HG02678 (cell line): ENCODE measurements around the gene MYH9.
"Not testable (repeated sequence)": the region's sequence is repeated elsewhere in the genome, so short reads cannot be mapped to it uniquely, and the experiment has no call there.

ENCODE experiments used
- ATAC-seq: cut with Tn5 transposase; IDR thresholded peaks from one replicate; pipeline ENCODE4 v1.9.1; 2021; ENCODE audit warnings: mild to moderate bottlenecking, moderate library complexity; ENCODE audit not compliant: unreplicated experiment

The MYH9 gene

GRCh38 chr22:36297568-36297967 is 90.2 kb downstream of the MYH9 start:
- no peak for ATAC-seq

- ATAC-seq = no peak
Measured at GRCh38 chr22:36296690-36297089, 91.1 kb downstream of the MYH9 start.

DNA sequence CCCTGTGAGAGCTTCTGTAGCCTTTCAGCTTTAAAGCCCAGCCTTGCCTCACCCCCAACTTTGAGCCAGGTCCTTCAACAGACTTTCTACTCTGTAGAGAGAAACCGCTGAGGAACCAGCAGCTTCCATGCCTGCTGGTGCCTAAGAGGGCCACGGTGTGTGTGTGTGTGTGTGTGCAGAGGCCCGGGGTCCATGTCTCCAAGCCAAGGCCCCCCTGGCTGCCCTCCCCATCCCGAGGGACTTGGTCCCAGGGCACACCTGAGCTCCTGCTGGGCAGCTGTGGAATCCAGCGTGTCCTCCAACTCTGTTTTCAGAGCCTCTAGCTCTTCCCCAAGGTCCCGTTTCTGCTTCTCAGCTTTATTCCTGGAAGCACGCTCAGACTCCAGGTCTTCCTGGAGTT is 92.5 kb downstream of the MYH9 start:
- no peak for ATAC-seq

- no peak for ATAC-seq
Measured at GRCh38 chr22:36294801-36295200, 93.0 kb downstream of the MYH9 start.

- ATAC-seq = no peak
Measured at GRCh38 chr22:36294293-36294620, 93.5 kb downstream of the MYH9 start.

DNA sequence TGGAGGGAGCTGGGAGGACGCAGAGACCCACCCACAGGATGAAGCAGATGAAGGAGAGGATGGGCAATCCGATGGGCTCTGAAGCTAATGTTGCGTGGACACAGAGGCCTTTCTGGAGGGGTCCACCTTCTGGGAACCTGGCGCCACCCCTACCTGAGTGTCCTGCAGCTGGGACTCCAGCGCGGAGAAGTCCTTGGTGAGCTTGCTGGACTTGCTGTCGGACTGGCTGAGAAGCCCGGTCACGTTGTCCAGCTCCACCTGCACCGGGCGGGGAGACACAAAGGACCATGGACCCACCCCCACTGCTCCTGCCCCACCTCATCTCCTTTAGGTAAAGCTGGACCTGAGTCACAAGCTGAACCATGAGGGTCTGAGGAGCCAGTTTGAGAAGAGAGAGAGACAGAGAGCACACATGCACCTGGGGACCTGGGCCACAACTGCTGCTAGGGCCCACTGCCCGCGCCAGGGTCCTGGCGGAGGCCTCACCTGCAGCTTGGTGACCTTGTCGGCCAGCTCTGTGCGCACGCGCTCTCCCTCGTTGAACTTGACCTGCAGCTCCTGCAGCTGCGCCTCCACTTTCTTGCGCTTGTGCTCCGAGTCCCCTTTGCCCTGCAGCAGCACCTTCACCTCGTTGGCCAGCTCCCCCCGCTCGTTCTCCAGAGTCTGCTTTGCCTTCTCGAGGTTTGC is 94.0 kb downstream of the MYH9 start:
- ATAC-seq = no peak

- no peak for ATAC-seq
Measured at GRCh38 chr22:36292823-36293530, 94.8 kb downstream of the MYH9 start.

- ATAC-seq = no peak
Measured at GRCh38 chr22:36291831-36292740, 95.7 kb downstream of the MYH9 start.

- not testable (repeated sequence) for ATAC-seq
Measured at GRCh38 chr22:36290391-36291075, 97.2 kb downstream of the MYH9 start.

- ATAC-seq = not testable (repeated sequence)
Measured at GRCh38 chr22:36289948-36290371, 97.8 kb downstream of the MYH9 start.

GRCh38 chr22:36289406-36289870 is 98.3 kb downstream of the MYH9 start:
- ATAC-seq = no peak

DNA sequence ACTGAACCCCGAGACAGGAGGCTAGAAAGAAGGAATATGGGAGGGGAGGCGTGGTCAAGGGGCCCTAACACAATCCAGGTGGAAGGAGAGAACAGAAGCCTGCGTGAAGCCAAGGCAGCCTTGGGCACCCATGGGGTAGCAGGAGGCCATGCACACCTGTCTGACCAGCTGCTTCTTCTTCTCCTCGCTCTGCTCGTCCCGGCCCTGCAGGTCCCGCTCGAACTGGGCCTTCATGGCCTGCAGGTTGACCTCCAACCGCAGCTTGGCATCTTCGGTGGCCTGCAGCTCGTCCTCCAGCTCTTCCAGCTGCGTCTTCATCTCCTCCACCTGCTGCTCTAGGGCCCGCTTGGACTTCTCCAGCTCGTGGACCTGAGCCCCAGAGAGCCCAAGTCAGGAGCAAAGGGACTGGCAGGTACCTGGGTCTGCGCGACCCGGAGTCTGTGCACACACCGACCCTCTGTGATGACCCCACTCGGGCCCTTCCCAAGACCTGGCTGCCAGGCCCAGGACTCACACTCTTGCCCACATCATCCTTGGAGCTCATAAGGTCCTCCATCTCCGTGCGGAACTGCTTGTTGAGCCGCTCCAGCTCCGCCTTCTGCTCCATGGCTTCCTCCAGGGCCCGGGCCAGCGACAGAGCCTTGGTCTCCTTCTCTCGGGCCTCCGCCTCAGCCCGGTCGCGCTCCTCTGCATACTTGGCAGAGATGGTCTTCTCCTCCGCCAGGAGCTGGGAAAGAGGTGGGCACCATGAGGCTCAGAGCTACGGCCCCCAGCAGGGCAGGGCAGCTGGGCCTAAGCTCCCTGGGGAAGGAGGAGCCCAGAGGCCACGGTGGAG is 99.0 kb downstream of the MYH9 start:
- no peak for ATAC-seq

DNA sequence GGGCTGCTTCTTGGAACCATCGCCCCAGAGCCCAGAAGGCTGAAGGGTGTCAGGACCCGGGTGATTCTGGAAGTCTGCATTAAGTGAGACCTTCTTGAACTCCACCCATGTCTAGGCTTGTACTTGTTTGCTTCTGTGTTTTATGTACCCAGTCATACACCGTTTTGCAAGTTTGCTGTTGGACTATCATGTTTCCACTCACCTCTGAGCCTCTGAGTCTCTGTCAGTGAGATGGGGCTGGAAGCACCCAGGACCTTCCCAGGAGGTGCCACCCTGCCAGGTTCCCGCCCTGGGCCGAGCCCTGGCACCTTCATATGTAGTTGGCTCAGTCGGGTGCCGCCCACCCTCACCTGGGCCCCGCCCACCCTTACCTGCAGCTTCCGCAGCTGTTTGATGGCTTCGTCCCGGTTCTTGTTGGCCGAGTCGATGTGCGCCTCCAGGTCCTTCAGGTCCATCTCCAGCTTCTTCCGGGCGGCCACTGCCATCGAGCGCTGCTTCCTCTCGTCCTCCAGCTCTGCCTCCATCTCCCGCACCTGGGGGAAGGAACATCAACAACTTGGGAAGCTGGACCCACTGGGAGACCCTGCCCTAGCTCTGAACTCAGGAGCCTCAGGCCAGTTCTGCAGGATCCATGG is 99.8 kb downstream of the MYH9 start:
- ATAC-seq = no peak

DNA sequence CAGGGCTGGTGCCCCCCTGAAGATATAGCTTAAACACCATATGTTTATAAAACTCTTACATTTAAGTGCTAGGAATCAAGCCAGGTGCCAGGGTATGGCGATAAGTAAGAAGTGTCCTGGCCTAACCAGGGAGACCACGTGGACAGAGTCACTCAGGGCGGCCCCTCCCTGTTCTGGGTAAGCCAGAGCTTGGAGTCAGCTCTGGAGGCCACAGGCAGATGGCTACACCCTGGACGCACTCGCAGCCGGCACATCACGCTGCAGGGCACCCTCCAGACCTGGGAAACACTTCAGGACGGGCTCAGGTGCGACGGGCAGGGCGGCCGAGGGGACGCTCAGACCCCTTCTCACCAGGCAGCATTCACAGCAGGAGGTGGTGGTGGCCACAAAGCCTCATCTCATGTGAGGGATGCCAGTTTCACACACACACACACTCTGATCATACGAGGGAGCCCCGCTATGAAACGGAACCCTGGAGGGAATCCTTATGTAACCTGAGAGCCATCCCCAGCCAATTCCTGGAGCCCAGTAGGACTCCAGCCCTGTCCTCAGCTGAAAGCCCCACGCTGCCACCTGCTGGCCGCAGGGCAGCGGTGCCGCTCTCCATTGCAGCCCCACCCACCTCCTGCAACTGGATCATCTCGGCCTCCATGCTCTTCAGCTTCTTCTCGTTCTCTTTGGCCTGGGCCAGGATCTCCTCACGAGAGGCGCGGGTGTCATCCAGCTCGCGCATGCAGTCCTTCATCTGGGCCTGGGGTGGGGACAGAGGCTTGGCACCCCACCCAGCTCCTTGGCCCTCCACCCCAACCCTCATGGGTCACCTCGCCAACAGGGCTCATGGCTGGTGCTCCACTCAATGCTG is 101.4 kb downstream of the MYH9 start:
- ATAC-seq = no peak

DNA sequence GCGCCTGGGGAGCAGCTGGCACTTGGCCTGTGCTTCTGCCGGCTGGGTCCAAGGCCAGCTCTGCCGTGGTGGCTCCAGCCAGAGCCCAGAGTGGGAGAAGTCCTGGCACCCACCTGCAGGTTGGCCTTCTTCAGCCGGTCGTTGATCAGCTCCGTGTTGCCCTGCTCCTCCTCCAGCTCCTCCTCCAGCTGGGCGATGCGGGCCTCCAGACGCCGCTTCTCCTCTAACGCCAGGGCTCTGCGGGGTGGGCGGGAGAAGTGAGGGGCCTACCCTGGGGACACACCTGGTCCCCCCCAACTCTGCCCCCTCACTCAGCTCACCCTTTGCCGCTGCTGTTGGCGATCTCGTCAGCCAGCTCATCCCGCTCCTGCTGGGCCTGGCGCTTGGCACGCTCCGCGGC is 102.2 kb downstream of the MYH9 start:
- ATAC-seq = no peak

- ATAC-seq = no peak
Measured at GRCh38 chr22:36285017-36285416, 102.8 kb downstream of the MYH9 start.

- ATAC-seq = no peak
Measured at GRCh38 chr22:36284171-36284571, 103.6 kb downstream of the MYH9 start.

- no peak for ATAC-seq
Measured at GRCh38 chr22:36282328-36282831, 105.4 kb downstream of the MYH9 start.
